Measurements from ENCODE around the gene TMEM252. TPM values are rescaled to one million over a fixed set of nuclear protein-coding genes. Genes with fewer than 3 reads are reported as not detected.

The TMEM252 gene, protein sequence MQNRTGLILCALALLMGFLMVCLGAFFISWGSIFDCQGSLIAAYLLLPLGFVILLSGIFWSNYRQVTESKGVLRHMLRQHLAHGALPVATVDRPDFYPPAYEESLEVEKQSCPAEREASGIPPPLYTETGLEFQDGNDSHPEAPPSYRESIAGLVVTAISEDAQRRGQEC
- total RNA-seq: not detected in 2 replicates

GRCh38 chr9:68540712-68541535 is at the start of gene TMEM252:
Gene TMEM252 (minus strand): TSS chr9:68540883. CDS start chr9:68540814, 69 bp downstream.

Other genes starting within 250 kb of the TMEM252 start
- gene FOXD4L3, start 238.0 kb downstream of the TMEM252 start, total RNA-seq: 0.13 TPM in 1 of 2 replicates, not detected in the other
- gene PGM5, start 184.3 kb downstream of the TMEM252 start, total RNA-seq: 47.8 and 66.7 TPM in 2 replicates
- gene PIP5K1B, start 164.4 kb upstream of the TMEM252 start, total RNA-seq: under 0.01 and 0.06 TPM in 2 replicates